ENCODE results near the gene GPI. TPM values are rescaled to one million over a fixed set of nuclear protein-coding genes. Genes with fewer than 3 reads are reported as not detected.

The GPI gene
- total RNA-seq, 1 experiment from 2014 or later: 370 TPM

- intact Hi-C loops (cut with micrococcal nuclease; ENCODE audit: unreplicated experiment): no loop called here
- BruUV-seq (replicated peaks): no TSS peak
- Histone ChIP-seq H3K4me3 (ENCODE audit: low read depth in 2 of 2, low read length in 2 of 2) (no peak overlapping the region), H3K4me1 (ENCODE audit: control insufficient read depth, insufficient read depth, low read length) (no peaks in the 10 kb centered on the region), H3K27me3 (ENCODE audit: control insufficient read depth, insufficient read depth, low read length) (no peaks in the 10 kb centered on the region), H3K27ac (ENCODE audit: low read length) (no peak overlapping the region), H3K9me3 (ENCODE audit: control insufficient read depth, insufficient read depth, low read depth, low read length) (no peaks in the 10 kb centered on the region), H3K36me3 (ENCODE audit: control insufficient read depth, insufficient read depth, low read length) (peaks cover 15% of the 10 kb centered on the region; the same call in 1 of the 2 replicates)
- POLR2A ChIA-PET: no interaction called here
- ATAC-seq (no peak), DNase-seq (ENCODE audit: low read depth, low spot score) (no peak)
- CTCF ChIA-PET: no interaction called here
- in situ Hi-C loops (cut with HindIII; ENCODE audit: low pct_unique_long_range_greater_than_20kb, low sequenced_read_pairs): no loop called here
- TF ChIP-seq REST (IDR thresholded peaks at IDR 0.05; ENCODE audit: insufficient read depth in 1 of 2, low read depth in 2 of 2, low read length in 1 of 2) (no peak), SIN3A (IDR thresholded peaks at IDR 0.05; ENCODE audit: borderline replicate concordance, insufficient read depth, low read depth, low read length) (no peak), POLR2AphosphoS5 (IDR thresholded peaks at IDR 0.05; ENCODE audit: low read depth, low read length) (no peak), TCF7L2 (IDR thresholded peaks at IDR 0.05; ENCODE audit: low read depth, low read length) (no peak)
- TF ChIP-seq, protein P1, sequence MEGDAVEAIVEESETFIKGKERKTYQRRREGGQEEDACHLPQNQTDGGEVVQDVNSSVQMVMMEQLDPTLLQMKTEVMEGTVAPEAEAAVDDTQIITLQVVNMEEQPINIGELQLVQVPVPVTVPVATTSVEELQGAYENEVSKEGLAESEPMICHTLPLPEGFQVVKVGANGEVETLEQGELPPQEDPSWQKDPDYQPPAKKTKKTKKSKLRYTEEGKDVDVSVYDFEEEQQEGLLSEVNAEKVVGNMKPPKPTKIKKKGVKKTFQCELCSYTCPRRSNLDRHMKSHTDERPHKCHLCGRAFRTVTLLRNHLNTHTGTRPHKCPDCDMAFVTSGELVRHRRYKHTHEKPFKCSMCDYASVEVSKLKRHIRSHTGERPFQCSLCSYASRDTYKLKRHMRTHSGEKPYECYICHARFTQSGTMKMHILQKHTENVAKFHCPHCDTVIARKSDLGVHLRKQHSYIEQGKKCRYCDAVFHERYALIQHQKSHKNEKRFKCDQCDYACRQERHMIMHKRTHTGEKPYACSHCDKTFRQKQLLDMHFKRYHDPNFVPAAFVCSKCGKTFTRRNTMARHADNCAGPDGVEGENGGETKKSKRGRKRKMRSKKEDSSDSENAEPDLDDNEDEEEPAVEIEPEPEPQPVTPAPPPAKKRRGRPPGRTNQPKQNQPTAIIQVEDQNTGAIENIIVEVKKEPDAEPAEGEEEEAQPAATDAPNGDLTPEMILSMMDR (IDR thresholded peaks at IDR 0.05): no peak
Observed at GRCh38 chr19:34382471-34382870, 17.5 kb downstream of the GPI start.

DNA sequence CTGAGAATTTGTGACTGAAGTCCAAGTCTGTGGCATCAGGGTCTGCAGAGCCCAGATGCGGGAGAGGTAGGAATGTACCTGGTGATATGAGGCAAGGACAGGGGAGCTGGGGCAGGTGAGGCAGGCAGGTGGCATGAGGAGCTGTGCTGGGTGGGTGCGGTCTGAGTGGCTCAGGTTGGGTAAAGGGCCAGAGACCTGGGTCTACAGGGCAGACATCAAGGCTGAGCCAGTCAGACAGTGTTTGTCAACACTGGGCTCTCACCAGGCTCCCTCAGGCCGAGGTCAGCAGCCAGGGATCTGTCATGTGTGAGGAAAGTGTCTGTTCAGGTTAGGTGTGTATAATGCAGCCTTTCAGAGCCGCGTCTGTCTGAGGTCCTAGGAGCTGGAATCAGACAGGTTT is 18.6 kb downstream of the GPI start:
- intact Hi-C loops (cut with micrococcal nuclease; ENCODE audit: unreplicated experiment) (no loop called here), in situ Hi-C loops (cut with HindIII; ENCODE audit: low pct_unique_long_range_greater_than_20kb, low sequenced_read_pairs) (no loop called here)
- no peaks in the 10 kb centered on the region for H3K27me3 ChIP-seq (ENCODE audit: control insufficient read depth, insufficient read depth, low read length)
- ChIA-PET POLR2A (no interaction called here), CTCF (no interaction called here)
- no peak overlapping the region for H3K27ac ChIP-seq (ENCODE audit: low read length)
- H3K4me1 ChIP-seq (ENCODE audit: control insufficient read depth, insufficient read depth, low read length): no peaks in the 10 kb centered on the region
- H3K36me3 ChIP-seq (ENCODE audit: control insufficient read depth, insufficient read depth, low read length): peaks cover 12% of the 10 kb centered on the region; the same call in 1 of the 2 replicates
- ATAC-seq: no peak
- DNase-seq (ENCODE audit: low read depth, low spot score): no peak
- TF ChIP-seq REST (IDR thresholded peaks at IDR 0.05; ENCODE audit: insufficient read depth in 1 of 2, low read depth in 2 of 2, low read length in 1 of 2) (no peak), TCF7L2 (IDR thresholded peaks at IDR 0.05; ENCODE audit: low read depth, low read length) (no peak), POLR2AphosphoS5 (IDR thresholded peaks at IDR 0.05; ENCODE audit: low read depth, low read length) (no peak), SIN3A (IDR thresholded peaks at IDR 0.05; ENCODE audit: borderline replicate concordance, insufficient read depth, low read depth, low read length) (no peak)
- TF ChIP-seq, protein P1 (IDR thresholded peaks at IDR 0.05): no peak
- no peak overlapping the region for H3K4me3 ChIP-seq (ENCODE audit: low read depth in 2 of 2, low read length in 2 of 2)
- no TSS peak for BruUV-seq (replicated peaks)
- no peaks in the 10 kb centered on the region for H3K9me3 ChIP-seq (ENCODE audit: control insufficient read depth, insufficient read depth, low read depth, low read length)

Measured in Panc1 (cell line).